ENCODE results near the gene BUD23. TPM values are rescaled to one million over a fixed set of nuclear protein-coding genes. Genes with fewer than 3 reads are reported as not detected.

Gene BUD23
- total and polyA plus RNA-seq, 9 of the 15 experiments (the other 6 are each of a cell fraction or from before 2014, with no cell fraction given): 79.5 to 270 (median 150) TPM

DNA sequence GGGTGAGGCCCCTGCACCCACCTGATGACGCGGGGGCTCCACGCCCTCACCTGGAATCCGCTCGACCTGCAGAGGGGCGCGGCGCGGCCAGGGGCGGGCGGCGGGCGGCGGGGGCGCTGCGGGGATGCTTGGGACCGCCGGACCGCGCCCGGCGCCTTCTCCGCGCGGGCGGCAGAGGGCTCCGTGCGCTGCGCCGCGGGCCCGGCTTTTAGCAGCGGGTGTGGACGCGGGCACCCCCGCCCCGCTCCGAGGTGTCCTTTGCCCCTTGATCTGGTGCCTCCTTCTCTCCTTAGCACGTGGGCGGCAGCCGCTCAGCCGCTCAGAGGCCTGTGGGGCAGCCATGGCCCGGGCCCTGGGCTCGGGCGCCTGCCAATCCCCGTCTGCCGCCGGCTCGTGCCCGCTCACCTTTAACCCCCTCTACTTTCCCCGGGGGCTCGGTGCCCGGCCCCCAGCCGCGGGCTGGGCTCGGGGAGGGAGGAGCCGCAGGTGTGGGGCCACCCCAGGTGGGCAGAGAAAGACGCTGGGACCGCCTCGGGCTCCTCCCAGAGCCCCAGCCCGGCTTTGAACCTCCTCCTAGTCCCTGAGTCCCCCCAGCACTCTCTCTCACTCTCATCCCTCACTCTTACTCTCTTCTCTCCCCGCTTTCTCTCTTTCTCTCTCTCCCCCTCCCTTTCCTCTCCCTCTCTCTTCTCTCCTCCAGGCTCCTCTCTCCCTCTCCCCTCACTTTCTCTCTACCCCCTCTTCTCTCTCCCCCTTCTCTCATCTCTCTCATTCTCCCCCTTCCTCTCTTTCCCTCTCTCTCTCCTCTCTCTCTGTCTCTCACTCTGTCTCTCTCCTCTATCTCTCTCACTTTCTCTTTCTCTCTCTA is 35.4 kb upstream of the BUD23 start (continued):
- TF ChIP-seq, protein P1, sequence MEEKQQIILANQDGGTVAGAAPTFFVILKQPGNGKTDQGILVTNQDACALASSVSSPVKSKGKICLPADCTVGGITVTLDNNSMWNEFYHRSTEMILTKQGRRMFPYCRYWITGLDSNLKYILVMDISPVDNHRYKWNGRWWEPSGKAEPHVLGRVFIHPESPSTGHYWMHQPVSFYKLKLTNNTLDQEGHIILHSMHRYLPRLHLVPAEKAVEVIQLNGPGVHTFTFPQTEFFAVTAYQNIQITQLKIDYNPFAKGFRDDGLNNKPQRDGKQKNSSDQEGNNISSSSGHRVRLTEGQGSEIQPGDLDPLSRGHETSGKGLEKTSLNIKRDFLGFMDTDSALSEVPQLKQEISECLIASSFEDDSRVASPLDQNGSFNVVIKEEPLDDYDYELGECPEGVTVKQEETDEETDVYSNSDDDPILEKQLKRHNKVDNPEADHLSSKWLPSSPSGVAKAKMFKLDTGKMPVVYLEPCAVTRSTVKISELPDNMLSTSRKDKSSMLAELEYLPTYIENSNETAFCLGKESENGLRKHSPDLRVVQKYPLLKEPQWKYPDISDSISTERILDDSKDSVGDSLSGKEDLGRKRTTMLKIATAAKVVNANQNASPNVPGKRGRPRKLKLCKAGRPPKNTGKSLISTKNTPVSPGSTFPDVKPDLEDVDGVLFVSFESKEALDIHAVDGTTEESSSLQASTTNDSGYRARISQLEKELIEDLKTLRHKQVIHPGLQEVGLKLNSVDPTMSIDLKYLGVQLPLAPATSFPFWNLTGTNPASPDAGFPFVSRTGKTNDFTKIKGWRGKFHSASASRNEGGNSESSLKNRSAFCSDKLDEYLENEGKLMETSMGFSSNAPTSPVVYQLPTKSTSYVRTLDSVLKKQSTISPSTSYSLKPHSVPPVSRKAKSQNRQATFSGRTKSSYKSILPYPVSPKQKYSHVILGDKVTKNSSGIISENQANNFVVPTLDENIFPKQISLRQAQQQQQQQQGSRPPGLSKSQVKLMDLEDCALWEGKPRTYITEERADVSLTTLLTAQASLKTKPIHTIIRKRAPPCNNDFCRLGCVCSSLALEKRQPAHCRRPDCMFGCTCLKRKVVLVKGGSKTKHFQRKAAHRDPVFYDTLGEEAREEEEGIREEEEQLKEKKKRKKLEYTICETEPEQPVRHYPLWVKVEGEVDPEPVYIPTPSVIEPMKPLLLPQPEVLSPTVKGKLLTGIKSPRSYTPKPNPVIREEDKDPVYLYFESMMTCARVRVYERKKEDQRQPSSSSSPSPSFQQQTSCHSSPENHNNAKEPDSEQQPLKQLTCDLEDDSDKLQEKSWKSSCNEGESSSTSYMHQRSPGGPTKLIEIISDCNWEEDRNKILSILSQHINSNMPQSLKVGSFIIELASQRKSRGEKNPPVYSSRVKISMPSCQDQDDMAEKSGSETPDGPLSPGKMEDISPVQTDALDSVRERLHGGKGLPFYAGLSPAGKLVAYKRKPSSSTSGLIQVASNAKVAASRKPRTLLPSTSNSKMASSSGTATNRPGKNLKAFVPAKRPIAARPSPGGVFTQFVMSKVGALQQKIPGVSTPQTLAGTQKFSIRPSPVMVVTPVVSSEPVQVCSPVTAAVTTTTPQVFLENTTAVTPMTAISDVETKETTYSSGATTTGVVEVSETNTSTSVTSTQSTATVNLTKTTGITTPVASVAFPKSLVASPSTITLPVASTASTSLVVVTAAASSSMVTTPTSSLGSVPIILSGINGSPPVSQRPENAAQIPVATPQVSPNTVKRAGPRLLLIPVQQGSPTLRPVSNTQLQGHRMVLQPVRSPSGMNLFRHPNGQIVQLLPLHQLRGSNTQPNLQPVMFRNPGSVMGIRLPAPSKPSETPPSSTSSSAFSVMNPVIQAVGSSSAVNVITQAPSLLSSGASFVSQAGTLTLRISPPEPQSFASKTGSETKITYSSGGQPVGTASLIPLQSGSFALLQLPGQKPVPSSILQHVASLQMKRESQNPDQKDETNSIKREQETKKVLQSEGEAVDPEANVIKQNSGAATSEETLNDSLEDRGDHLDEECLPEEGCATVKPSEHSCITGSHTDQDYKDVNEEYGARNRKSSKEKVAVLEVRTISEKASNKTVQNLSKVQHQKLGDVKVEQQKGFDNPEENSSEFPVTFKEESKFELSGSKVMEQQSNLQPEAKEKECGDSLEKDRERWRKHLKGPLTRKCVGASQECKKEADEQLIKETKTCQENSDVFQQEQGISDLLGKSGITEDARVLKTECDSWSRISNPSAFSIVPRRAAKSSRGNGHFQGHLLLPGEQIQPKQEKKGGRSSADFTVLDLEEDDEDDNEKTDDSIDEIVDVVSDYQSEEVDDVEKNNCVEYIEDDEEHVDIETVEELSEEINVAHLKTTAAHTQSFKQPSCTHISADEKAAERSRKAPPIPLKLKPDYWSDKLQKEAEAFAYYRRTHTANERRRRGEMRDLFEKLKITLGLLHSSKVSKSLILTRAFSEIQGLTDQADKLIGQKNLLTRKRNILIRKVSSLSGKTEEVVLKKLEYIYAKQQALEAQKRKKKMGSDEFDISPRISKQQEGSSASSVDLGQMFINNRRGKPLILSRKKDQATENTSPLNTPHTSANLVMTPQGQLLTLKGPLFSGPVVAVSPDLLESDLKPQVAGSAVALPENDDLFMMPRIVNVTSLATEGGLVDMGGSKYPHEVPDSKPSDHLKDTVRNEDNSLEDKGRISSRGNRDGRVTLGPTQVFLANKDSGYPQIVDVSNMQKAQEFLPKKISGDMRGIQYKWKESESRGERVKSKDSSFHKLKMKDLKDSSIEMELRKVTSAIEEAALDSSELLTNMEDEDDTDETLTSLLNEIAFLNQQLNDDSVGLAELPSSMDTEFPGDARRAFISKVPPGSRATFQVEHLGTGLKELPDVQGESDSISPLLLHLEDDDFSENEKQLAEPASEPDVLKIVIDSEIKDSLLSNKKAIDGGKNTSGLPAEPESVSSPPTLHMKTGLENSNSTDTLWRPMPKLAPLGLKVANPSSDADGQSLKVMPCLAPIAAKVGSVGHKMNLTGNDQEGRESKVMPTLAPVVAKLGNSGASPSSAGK (IDR thresholded peaks at IDR 0.05): no peak
- no peak for TF ChIP-seq ZNF124 (CRISPR knock-in tag; IDR thresholded peaks at IDR 0.05)
- TF ChIP-seq TBP (optimal IDR thresholded peaks at IDR 0.05; ENCODE audit: low read depth, low read length): no peak
- TF ChIP-seq EP400 (IDR thresholded peaks at IDR 0.05): no peak
- TF ChIP-seq, protein P2, sequence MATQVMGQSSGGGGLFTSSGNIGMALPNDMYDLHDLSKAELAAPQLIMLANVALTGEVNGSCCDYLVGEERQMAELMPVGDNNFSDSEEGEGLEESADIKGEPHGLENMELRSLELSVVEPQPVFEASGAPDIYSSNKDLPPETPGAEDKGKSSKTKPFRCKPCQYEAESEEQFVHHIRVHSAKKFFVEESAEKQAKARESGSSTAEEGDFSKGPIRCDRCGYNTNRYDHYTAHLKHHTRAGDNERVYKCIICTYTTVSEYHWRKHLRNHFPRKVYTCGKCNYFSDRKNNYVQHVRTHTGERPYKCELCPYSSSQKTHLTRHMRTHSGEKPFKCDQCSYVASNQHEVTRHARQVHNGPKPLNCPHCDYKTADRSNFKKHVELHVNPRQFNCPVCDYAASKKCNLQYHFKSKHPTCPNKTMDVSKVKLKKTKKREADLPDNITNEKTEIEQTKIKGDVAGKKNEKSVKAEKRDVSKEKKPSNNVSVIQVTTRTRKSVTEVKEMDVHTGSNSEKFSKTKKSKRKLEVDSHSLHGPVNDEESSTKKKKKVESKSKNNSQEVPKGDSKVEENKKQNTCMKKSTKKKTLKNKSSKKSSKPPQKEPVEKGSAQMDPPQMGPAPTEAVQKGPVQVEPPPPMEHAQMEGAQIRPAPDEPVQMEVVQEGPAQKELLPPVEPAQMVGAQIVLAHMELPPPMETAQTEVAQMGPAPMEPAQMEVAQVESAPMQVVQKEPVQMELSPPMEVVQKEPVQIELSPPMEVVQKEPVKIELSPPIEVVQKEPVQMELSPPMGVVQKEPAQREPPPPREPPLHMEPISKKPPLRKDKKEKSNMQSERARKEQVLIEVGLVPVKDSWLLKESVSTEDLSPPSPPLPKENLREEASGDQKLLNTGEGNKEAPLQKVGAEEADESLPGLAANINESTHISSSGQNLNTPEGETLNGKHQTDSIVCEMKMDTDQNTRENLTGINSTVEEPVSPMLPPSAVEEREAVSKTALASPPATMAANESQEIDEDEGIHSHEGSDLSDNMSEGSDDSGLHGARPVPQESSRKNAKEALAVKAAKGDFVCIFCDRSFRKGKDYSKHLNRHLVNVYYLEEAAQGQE (IDR thresholded peaks at IDR 0.05; ENCODE audit: borderline replicate concordance): no peak; the same call in 1 of the 2 replicates
- TF ChIP-seq, protein P2 (CRISPR knock-in tag; IDR thresholded peaks at IDR 0.05; ENCODE audit: low read depth): no peak
- no peak for TF ChIP-seq HOXB6 (CRISPR knock-in tag; IDR thresholded peaks at IDR 0.05; ENCODE audit: borderline replicate concordance)
